Endothelial cell of umbilical vein (primary cell): Measurements from ENCODE around the gene MPDZ. TPM values are rescaled to one million over a fixed set of nuclear protein-coding genes. Genes with fewer than 3 reads are reported as not detected.

Source experiments
- BruUV-seq: library from RNA; stranded (reverse); fragments of 400-500 nt; replicated peaks from 2 replicates; lab custom pipeline; 2021; lab: Mats Ljungman, UMichigan
- CTCF ChIA-PET: fragments of 300-600, 350-600 bp; sonication (Branson Sonifier 250); formaldehyde crosslinking; loops from one replicate; lab custom pipeline; 2021; ENCODE audit warnings: antibody characterized with exemption, inconsistent platforms; lab: Charles Lee
- POLR2A ChIA-PET: fragments of 300-600, 350-600 bp; sonication (Branson Sonifier 250); formaldehyde crosslinking; loops from one replicate; lab custom pipeline; 2021; ENCODE audit warnings: antibody characterized with exemption, inconsistent platforms; lab: Charles Lee
- DNase-seq: peaks from one replicate; pipeline ENCODE4 v3.0.0-alpha.2; 2011; ENCODE audit warnings: low read depth, low spot score
- FAIRE-seq: peaks from 2 replicates; lab custom pipeline; 2011; peaks lifted over from hg19 to GRCh38; lab: Jason Lieb, UNC
- H2AFZ ChIP-seq: 2 replicates; pipeline ENCODE4 v1.6.0; 2012; ENCODE audit warnings: low read depth, low read length, control low read depth, inconsistent platforms
- H3K27ac ChIP-seq: 2 replicates; pipeline ENCODE4 v1.5.1; 2011; ENCODE audit warnings: low read depth, mild to moderate bottlenecking, control low read depth, low read length, moderate library complexity; ENCODE audit not compliant: insufficient read depth
- H3K27me3 ChIP-seq, 2 experiments: 2 replicates each; pipeline versions ENCODE4 v1.6.0 to v1.6.1; 2011; ENCODE audit warnings: low read length in 2 of 2, mixed read lengths in 1 of 2; ENCODE audit not compliant: control insufficient read depth in 2 of 2, insufficient read depth in 2 of 2
- H3K36me3 ChIP-seq, 2 experiments: 2 replicates in 1 of 2; 3 replicates in 1 of 2; pipeline ENCODE4 v1.5.1; 2011; ENCODE audit warnings: low read length in 2 of 2, mild to moderate bottlenecking in 1 of 2, moderate library complexity in 1 of 2; ENCODE audit not compliant: control insufficient read depth in 2 of 2, insufficient read depth in 2 of 2; ENCODE audit errors: extremely low read depth in 1 of 2
- H3K4me1 ChIP-seq: 3 replicates; pipeline ENCODE4 v1.5.1; 2011; ENCODE audit warnings: mild to moderate bottlenecking, low read length; ENCODE audit not compliant: control insufficient read depth, insufficient read depth; ENCODE audit errors: extremely low read depth
- H3K4me2 ChIP-seq: 2 replicates; pipeline ENCODE4 v1.6.1; 2011; ENCODE audit warnings: low read length, control low read depth, mixed read lengths; ENCODE audit not compliant: insufficient read depth
- H3K4me3 ChIP-seq, 3 experiments: fragments of 200-600 bp in 1 of 3; sonication (generic), shearing (Covaris generic) in 1 of 3; replicated peaks in 1 of 3; 2 replicates each; pipeline ENCODE4 v1.5.1; 2011 to 2016; ENCODE audit warnings: control low read depth in 3 of 3, low read length in 3 of 3, mild to moderate bottlenecking in 2 of 3, inconsistent platforms in 1 of 3, low read depth in 1 of 3, moderate library complexity in 1 of 3; ENCODE audit not compliant: insufficient read depth in 1 of 3
- H3K79me2 ChIP-seq: 2 replicates; pipeline ENCODE4 v1.6.0; 2012; ENCODE audit warnings: low read length, inconsistent platforms; ENCODE audit not compliant: control insufficient read depth, insufficient read depth
- H3K9ac ChIP-seq: replicated peaks from 2 replicates; pipeline ENCODE3; 2011; ENCODE audit warnings: low read length, control low read depth; ENCODE audit not compliant: insufficient read depth; ENCODE audit errors: extremely low read depth
- H3K9me1 ChIP-seq: replicated peaks from 3 replicates; pipeline ENCODE4 v1.6.0; 2011; ENCODE audit warnings: mild to moderate bottlenecking, low read length; ENCODE audit not compliant: control insufficient read depth, insufficient read depth; ENCODE audit errors: extremely low read depth
- H3K9me3 ChIP-seq: replicated peaks from 2 replicates; pipeline ENCODE4 v1.5.1; 2012; ENCODE audit warnings: low read length, inconsistent platforms; ENCODE audit not compliant: control insufficient read depth, insufficient read depth
- H4K20me1 ChIP-seq: replicated peaks from 2 replicates; pipeline ENCODE3; 2011; ENCODE audit warnings: mild to moderate bottlenecking, low read length; ENCODE audit not compliant: control insufficient read depth, insufficient read depth; ENCODE audit errors: extremely low read depth
- CTCF ChIP-seq, 2 donors: IDR thresholded peaks; 1 replicate in 1 of 2; 2 replicates in 1 of 2; pipeline ENCODE4 v1.5.1; 2011; ENCODE audit warnings: low read length in 2 of 2, mild to moderate bottlenecking in 2 of 2, moderate library complexity in 2 of 2, control low read depth in 1 of 2, inconsistent platforms in 1 of 2, low read depth in 1 of 2; ENCODE audit not compliant: insufficient read depth in 1 of 2; ENCODE audit errors: extremely low read depth in 1 of 2
- EZH2 ChIP-seq: IDR thresholded peaks from 2 replicates; pipeline ENCODE4 v1.6.1; 2012; ENCODE audit warnings: borderline replicate concordance, low read depth, mild to moderate bottlenecking, moderate library complexity, low read length, inconsistent platforms; ENCODE audit not compliant: severe bottlenecking
- FOS ChIP-seq: IDR thresholded peaks from 2 replicates; pipeline ENCODE4 v1.6.1; 2011; ENCODE audit warnings: mild to moderate bottlenecking, low read length, moderate library complexity, borderline replicate concordance; ENCODE audit not compliant: insufficient read depth
- GATA2 ChIP-seq: IDR thresholded peaks from 2 replicates; pipeline ENCODE4 v1.7.0; 2011; ENCODE audit warnings: low read depth, mild to moderate bottlenecking, moderate library complexity, mixed read lengths, low read length; ENCODE audit not compliant: insufficient read length, insufficient read depth
- JUN ChIP-seq: IDR thresholded peaks from 2 replicates; pipeline ENCODE4 v1.6.1; 2011; ENCODE audit warnings: borderline replicate concordance, low read depth; ENCODE audit not compliant: insufficient read length, insufficient read depth
- MAX ChIP-seq: IDR thresholded peaks from 2 replicates; pipeline ENCODE4 v1.6.1; 2011; ENCODE audit not compliant: insufficient read depth, insufficient read length
- MYC ChIP-seq: IDR thresholded peaks from one replicate; pipeline ENCODE4 v1.6.1; 2011; ENCODE audit warnings: mild to moderate bottlenecking, low read depth, low read length
- POLR2A ChIP-seq: IDR thresholded peaks from 2 replicates; pipeline ENCODE4 v1.6.1; 2012; ENCODE audit warnings: low read depth, mild to moderate bottlenecking, control low read depth, low read length
- POLR2AphosphoS5 ChIP-seq: IDR thresholded peaks from 2 replicates; pipeline ENCODE4 v1.6.1; 2012; ENCODE audit warnings: low read depth, mild to moderate bottlenecking, control low read depth, low read length, moderate library complexity; ENCODE audit not compliant: insufficient read depth
- dilution Hi-C: fragments of 300-500 bp; cut with MboI; formaldehyde crosslinking; loops from one replicate; pipeline ENCODE4 v1.15.0; 2019; ENCODE audit warnings: low sequenced_read_pairs; ENCODE audit not compliant: extremely low pct_ligation_motif_present
- intact Hi-C: fragments of 100-400 bp; cut with micrococcal nuclease; formaldehyde crosslinking; loops from one replicate; pipeline ENCODE4 v1.10.0; 2022
- polyA plus RNA-seq, 4 experiments: library from polyadenylated mRNA; depleted of rRNA in 3 of 4; stranded (reverse) in 3 of 4; unstranded in 1 of 4; fragments of >200 nt; gene quantifications; 2 replicates each; pipeline versions ENCODE4 v1.2.1 to v1.2.3, GENCODE V29; 2011 to 2012; ENCODE audit warnings: missing spikeins in 1 of 4
- total RNA-seq: library from RNA; stranded (reverse); gene quantifications from 2 replicates; pipeline ENCODE4 v1.2.3, GENCODE V29; 2021

Gene MPDZ
- total and polyA plus RNA-seq, 2 donors (not counting 3 experiments of a cell fraction or from before 2014, with no cell fraction given), result 22.3 to 54.4 TPM

GRCh38 chr9:13149454-13149853, 130.0 kb downstream of the MPDZ start:
- Histone ChIP-seq H3K27ac (no peak overlapping the region), H3K4me2 (no peak overlapping the region), H3K9ac (no peak overlapping the region), H2AFZ (no peak overlapping the region), H3K9me3 (no peaks in the 10 kb centered on the region), H3K4me3 (no peak overlapping the region), H4K20me1 (no peaks in the 10 kb centered on the region), H3K4me1 (no peaks in the 10 kb centered on the region), H3K27me3 (no peaks in the 10 kb centered on the region), H3K79me2 (no peaks in the 10 kb centered on the region), H3K9me1 (no peaks in the 10 kb centered on the region), H3K36me3 (peaks cover 5 to 7% of the 10 kb centered on the region in 2 experiments)
- POLR2A ChIA-PET, result no interaction called here
- intact Hi-C loops, result no loop called here
- no peak for TF ChIP-seq CTCF (IDR thresholded peaks at IDR 0.05; ENCODE audit: extremely low read depth in 1 of 2, insufficient read depth in 1 of 2, low read depth in 1 of 2, low read length in 2 of 2)
- TF ChIP-seq JUN, result no peak
- TF ChIP-seq POLR2A, result no peak
- no peak for TF ChIP-seq EZH2
- no peak for TF ChIP-seq POLR2AphosphoS5
- no peak for TF ChIP-seq GATA2
- TF ChIP-seq MYC, result no peak
- no peak for TF ChIP-seq FOS
- TF ChIP-seq MAX, result no peak
- CTCF ChIA-PET, result no interaction called here
- DNase-seq (no peak), FAIRE-seq (no peak)
- dilution Hi-C loops, result no loop called here
- BruUV-seq, result no TSS peak
